HG02642 (cell line): Measurements from ENCODE around the gene PSMB7.

Source experiments
- ATAC-seq: cut with Tn5 transposase; IDR thresholded peaks from one replicate; pipeline ENCODE4 v1.9.1; 2021; ENCODE audit warnings: mild to moderate bottlenecking; ENCODE audit not compliant: unreplicated experiment, poor library complexity

The PSMB7 gene

DNA sequence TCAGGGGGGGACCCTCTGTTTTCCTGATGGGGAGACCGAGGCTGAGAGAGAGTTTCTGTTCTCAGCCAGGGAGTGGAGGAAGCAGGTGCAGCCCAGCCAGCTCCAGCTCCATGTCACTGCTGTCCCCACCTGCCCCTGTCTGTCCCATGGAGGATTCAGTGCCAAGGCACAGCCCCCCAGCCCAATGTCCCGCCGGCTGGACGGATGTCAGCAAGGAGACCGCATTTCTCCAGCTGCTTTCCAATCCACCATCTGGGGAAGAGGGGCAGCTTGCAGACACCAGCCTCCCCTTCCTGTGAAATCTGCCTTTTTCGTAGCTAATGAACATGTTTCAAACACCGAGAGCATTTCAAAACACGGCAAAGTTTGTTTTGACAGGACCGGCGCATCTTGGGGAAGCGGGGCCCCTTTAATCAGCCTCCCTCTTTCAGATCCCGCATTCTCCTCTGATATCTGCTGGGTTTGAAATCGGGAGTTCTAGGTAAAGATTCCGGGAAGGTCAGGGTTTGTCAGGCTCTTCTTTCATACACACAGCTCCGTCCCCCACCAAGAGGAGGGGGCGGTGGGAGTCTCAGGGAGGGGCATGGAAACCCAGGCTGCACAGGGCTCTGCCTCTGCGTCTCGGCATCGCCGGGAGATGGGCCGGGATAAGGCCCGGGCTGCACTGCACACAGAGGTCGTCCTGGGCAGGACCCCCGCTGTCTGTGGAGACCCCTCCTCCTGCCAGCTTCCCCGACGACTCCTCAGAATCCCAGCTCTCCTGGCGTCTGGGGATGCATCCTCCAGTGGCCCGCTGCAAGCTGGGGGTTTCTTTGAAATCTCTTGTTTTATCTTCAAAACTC lies 82.7 kb downstream of the PSMB7 start:
- ATAC-seq: no peak

GRCh38 chr9:124331580-124331979 lies 83.7 kb downstream of the PSMB7 start:
- no peak for ATAC-seq

DNA sequence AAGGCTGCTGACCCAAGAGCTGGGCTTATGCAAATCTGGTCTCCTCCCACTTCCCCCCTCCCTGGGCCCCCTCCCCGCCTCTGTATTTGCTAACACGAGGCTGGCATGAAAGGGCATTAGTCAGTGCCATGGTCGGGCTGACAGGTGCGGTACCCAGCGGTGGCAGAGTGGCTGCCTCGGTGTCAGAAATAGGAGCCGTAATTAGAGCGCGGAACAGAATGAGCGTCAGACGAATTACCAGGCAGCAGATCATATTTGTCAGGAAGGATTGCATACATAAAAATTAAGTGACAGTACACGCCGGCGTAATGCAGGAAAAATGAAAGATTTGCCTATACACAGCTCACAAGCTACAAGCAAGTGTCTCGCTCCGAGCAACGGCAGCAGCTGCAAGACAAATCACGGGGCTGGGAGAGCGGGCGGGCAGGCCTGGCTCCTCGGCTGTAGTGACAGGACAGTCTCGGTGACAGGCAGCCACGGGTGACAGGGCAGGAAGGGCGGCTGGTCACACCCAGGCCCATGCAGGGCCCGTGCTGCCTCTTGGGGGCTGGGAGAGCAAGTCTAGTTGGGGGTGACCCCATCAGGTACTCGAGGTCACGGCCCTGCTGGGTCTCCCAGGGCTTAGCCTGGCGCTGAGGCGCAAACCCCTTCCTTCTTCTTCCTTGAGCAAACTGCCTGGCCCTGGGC lies 85.1 kb downstream of the PSMB7 start:
- ATAC-seq: no peak

DNA sequence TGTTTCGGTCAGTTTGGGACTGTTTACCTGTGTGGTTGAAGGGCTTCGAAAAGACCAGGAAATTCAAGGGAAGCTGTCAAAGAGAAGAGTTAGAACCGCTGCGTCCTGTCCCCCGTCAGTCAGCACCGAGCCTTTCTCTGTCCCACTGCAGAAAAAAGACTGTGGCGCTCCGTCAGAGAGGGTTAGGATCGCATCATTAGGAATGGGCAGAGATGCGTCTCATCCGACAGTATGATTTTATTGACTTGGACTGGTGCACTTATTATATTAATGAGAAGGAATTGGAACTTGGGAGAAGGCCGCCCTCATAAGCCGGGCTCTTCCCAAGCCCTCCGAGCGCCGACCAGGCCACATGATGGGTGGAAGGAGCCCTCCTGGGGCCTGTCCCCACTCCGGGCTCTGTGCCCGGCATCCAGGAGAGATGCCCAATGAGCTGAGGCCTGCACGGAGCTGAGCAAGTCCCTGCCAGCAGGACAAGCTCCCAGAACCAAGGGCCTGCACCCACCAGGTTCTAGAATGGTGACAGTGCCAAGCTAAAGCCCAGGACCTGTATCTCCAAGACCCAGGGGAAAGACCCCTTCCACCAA lies 85.9 kb downstream of the PSMB7 start:
- no peak for ATAC-seq

GRCh38 chr9:124328285-124328684 lies 87.0 kb downstream of the PSMB7 start:
- no peak for ATAC-seq

- no peak for ATAC-seq
Observed at GRCh38 chr9:124327491-124327890, 87.8 kb downstream of the PSMB7 start.

DNA sequence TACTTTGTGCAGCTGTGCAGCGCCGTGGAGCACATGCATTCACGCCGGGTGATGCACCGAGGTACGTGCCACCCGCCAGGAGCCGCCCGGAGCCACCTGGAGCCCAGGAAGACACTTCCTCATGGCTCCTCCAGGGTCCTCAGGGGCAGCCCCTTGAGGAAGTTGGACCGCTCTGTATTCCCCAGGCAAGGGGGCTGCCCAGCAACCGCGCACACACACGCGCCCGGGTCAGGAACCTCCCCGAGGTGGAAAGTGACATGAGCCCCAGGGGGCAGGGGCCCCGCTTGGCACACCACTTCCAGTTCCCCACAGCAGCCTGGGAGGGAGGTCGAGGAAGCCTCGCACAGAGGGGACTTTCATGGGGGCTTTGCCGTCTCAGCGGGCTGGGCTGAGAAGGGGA lies 88.9 kb downstream of the PSMB7 start:
- ATAC-seq: no peak

- ATAC-seq: no peak
Observed at GRCh38 chr9:124325816-124326215, 89.4 kb downstream of the PSMB7 start.

DNA sequence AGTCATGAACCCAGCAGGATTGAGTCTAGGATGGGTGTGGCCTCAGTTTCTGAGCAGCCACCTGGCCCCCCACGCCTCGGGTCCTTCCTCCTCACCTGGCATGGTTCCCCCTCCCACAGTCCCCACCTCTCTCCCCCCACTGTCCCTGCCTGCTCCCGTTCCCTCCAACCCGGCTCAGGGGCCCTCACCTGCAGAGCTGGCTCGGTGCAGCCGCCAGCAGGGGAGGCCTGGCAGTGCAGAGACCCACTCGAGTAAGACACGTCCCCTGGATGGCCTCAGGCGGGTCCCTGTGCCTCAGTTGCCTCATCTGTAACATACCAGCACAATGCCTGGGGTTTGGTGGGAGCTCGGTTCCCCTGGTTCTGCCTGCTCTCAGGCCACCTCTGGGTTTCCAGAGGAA lies 91.3 kb downstream of the PSMB7 start:
- no peak for ATAC-seq

DNA sequence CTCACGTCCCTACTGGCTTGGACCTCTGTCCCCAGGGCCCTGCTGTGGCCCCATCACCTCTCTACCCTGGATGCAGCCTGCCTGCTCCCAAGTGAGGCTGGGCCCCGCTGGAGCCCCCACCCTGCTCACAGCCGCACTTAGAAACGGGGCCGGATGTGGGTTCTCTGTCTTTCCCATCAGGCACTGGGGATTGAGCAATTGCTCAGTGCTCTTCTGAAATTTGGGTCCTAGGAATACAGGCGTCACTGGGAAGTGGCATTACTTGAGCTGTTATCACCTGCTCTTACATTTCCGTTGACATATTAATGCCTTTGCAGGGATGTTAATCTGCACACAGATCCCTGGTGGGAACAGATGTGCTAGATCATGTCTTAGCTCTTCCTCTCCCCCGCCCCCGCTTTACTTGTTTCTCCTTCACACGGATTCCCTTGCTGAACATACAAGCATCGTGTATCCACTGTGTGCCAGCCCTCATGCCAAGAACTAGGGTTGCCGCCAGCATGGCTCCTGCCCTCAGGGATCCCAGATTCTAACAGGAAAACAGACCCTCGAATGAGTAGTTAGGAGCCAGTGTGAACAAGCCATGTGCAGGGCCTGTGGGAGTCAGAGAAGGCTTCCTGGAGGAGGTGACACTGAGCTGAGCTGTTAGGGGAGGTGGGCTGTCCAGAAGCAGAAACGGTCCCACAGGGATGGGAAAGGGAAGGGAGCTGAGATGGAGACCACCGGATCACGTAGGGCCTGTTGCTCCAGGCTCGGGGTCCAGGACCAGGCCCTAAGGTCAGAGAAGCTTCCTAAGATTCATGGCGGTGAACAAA lies 92.4 kb downstream of the PSMB7 start:
- ATAC-seq: no peak

- no peak for ATAC-seq
Observed at GRCh38 chr9:124321935-124322334, 93.3 kb downstream of the PSMB7 start.

- ATAC-seq: no peak
Observed at GRCh38 chr9:124321416-124321815, 93.8 kb downstream of the PSMB7 start.

DNA sequence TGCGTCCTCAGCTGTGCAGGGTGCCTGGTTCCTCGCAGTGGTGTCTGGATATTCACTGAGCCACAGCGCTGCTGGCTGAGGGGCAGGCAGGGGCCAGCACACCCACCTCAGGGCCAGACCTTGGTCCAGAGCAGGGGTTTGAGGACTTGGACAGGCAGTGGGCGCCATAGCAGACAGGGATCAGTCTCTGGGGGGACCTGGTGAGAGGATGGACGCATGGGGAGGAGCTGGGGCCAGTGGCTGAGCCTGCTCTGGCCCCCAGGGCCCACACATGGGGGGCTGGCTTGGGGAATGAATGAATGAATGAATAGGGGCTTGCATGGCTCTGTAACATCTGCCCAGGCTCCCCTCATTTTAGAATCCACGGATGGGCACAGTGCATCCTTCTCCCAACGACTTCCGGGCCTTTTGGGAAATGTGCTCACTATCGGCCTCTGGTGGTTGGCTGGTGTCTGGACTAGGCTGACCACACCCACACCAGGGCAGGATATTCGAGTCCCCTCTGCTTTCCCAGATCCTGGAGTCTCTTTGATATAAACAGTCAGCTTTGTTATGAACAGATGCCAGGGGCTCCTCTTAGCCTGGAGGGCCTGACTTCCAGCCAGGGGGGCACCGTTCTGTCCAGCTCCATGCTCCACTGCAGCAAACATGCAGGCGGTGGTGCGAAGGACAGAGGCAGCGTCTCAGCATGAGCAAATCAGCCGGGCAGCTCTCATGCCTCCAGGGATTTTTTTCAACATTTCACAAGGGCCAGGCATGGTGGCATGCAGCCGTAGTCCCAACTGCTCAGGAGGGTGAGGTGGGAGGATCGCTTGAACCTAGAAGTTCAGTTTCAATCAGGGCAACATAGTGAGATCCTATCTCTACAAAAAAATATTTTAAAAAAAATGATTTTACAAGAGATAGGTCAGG lies 94.9 kb downstream of the PSMB7 start:
- no peak for ATAC-seq

DNA sequence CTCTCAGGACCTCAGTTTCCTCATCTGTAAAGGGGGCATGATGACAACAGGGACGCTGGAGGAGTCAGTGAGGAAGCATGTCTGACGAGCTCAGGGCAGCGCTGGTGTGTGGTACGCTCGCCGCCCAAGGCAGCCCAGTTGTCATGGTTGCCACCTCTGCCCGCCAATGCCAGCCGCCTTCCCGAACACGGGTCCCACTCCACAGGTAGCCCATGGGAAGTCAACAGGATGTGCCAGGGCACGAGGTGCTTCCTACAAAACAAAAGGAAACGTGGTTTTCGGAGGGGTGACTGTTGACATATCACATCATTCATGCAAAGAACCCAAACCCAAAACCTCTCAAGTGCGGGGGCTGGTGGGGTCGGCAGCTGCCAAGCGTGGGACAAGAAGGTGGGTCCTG lies 99.4 kb downstream of the PSMB7 start:
- ATAC-seq: no peak

DNA sequence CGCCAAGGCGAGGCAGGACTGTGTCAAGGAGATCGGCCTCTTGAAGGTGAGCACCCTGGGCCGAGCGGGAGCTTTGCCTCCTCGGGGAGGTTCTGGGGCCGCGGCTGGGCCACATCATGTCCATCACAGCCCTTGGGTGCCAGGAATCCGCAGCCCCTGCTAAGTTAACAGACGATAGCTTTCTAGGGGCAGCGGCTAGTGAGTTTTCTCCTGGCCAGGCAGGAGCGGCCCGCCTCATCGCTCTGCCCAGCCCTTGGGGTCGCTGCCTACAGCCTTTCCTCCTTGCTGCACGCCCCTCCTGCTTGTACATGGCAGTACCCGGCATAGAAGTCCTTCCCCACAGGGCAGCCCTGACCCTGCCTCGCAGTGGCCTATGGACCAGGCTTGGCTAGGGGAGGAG lies 101.3 kb downstream of the PSMB7 start:
- ATAC-seq: no peak

GRCh38 chr9:124312290-124313265 lies 102.7 kb downstream of the PSMB7 start:
- ATAC-seq: no peak

DNA sequence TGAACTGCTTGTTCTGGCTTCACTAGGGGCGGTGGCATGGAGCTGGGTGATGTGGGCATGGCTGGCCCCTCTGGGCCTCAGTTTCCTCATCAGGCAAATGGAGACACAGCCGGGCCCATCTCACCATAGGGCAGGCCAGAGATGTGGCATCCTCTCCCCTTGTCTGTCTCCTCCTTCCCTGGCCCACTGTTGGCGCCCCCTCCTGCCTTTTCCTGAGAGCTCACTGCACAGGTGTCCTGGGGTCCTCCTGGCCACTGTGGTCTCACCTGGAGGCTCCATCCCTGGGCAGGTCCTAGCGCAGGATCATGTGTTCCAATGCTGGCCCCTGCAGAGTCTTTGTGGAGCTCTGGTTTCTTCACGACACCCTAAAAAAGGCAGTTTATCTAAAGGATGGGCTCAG lies 104.0 kb downstream of the PSMB7 start:
- ATAC-seq: no peak

GRCh38 chr9:124309667-124310084 lies 105.6 kb downstream of the PSMB7 start:
- ATAC-seq: no peak
